SK-N-SH treated with all-trans-retinoic acid at 6 μM for 48 hours (cell line): ENCODE data around the gene C20orf202.
A peak's percentile ranks its signal among the peaks of the same experiment; 100 is the strongest.

Experiments used
- ATAC-seq: fragments of 200-7000 bp; cut with Tn5 transposase; 3 replicates; pipeline ENCODE4 v1.9.1; 2020; ENCODE audit warnings: mild to moderate bottlenecking, moderate library complexity
- GLIS3 ChIP-seq: fragments of 250-450 bp; sonication (Bioruptor Pico); IDR thresholded peaks from 2 replicates; pipeline ENCODE4 v1.5.0; 2020; ENCODE audit warnings: mild to moderate bottlenecking, moderate library complexity
- OSR1 ChIP-seq: fragments of 250-450 bp; sonication (Bioruptor Pico); IDR thresholded peaks from 2 replicates; pipeline ENCODE4 v1.8.0; 2022; ENCODE audit warnings: moderate library complexity, mild to moderate bottlenecking, inconsistent platforms
- ZNF70 ChIP-seq: fragments of 450-650 bp; formaldehyde crosslinking; IDR thresholded peaks from 2 replicates; pipeline ENCODE4 v1.5.0; 2020; ENCODE audit warnings: mild to moderate bottlenecking, moderate library complexity
- ZNF8 ChIP-seq: fragments of 450-650 bp; formaldehyde crosslinking; IDR thresholded peaks from 2 replicates; pipeline ENCODE4 v1.5.0; 2020; ENCODE audit warnings: mild to moderate bottlenecking, moderate library complexity

The C20orf202 gene

GRCh38 chr20:1255675-1256074, 52.4 kb downstream of the C20orf202 start:
- ATAC-seq = no peak
- TF ChIP-seq GLIS3 (CRISPR knock-in tag) = no peak
- TF ChIP-seq ZNF8 (CRISPR knock-in tag) = peak; percentile 86
- TF ChIP-seq OSR1 = no peak
- TF ChIP-seq ZNF70 (CRISPR knock-in tag) = no peak
